GM21515 (cell line): ENCODE measurements around the gene SDCBP2.

Source experiments
- ATAC-seq: cut with Tn5 transposase; IDR thresholded peaks from one replicate; pipeline ENCODE4 v1.9.1; 2021; ENCODE audit not compliant: unreplicated experiment

The SDCBP2 gene

DNA sequence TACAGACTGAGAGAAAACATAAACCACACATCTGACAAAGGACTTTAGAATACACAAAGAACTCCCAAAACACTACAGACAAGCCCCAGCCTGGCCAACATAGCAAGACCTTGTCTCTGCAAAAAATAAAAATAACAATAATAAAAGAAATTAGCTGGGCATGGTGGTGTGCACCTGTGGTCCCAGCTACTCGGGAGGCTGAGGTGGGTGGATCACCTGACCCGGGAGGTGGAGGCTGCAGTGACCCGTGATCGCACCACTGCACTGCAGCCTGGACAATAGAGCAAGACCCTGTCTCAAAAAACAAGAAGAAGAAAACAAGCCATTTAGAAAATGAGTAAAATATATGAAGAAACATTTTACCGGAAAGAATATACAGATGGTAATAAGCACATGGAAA lies 13.1 kb downstream of the SDCBP2 start:
- ATAC-seq = no peak

DNA sequence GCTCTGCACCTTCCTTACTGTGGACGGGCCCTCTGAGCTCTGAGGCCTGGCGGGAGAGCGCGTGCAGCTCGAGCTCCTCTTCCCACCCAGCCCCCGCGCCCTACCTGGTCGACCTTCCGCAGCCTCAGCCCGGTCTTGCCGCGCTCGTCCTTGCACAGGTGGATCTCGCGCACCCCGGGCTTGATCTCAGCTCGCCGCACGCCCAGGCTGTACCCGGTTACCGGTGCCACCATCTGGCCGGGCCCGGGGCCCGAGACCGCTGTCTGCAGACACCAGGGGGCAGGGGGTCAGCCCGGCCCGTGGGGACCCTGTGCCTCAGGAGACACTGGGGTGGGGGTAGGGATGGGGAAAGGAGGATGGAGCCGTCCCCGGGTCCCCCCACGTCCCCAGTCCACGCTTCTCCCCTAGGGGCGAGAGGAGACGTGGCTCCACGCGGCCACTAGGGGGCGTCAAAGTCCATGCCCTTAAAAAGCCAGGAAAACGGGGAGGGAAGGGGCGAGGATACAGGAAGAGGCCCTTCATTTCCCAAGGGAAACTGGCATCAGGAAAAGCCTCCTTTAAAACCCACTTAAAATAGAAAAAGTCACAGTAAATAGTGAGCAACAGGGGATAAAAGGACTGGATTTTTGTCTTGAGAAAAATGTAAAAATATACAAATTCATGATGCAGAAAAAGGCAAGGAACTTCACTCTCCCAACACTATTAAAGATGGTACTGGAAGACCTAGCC lies 15.5 kb downstream of the SDCBP2 start:
- no peak for ATAC-seq

DNA sequence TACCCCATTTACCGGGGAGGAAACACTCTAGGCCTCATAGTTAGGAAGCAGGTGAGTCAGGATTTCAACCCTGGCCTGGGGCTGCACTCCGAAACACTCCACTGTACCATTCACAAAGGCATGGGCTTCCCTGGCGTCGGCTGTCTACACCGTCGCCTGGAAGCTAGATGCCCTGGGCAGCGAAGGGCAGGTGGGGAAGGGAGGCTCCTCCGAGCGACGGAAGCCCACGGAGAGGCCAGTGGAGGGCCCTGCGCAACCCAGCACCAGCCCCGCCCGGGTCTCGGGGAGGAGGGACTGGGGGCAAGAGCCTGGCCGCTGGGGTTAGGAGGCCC lies 16.1 kb downstream of the SDCBP2 start:
- no peak for ATAC-seq

DNA sequence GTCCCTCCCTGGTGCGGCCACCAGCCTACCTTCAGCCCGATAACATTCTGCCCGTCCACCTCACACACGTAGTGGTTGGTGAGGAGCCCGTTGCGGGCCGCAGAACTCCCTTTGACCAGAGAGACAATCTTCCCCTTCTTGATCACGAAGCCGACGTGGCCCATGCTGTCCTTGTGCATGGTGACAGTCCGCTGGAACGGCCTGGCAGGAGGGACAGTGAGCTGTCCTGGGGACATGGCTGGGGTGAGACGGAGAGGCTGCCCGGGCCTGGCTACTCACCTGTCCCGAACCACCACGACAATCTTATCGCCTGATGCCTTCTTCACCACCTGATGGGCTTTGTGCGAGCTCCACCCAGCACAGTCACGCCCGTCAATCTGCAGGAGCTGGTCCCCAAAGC lies 16.6 kb downstream of the SDCBP2 start:
- no peak for ATAC-seq

DNA sequence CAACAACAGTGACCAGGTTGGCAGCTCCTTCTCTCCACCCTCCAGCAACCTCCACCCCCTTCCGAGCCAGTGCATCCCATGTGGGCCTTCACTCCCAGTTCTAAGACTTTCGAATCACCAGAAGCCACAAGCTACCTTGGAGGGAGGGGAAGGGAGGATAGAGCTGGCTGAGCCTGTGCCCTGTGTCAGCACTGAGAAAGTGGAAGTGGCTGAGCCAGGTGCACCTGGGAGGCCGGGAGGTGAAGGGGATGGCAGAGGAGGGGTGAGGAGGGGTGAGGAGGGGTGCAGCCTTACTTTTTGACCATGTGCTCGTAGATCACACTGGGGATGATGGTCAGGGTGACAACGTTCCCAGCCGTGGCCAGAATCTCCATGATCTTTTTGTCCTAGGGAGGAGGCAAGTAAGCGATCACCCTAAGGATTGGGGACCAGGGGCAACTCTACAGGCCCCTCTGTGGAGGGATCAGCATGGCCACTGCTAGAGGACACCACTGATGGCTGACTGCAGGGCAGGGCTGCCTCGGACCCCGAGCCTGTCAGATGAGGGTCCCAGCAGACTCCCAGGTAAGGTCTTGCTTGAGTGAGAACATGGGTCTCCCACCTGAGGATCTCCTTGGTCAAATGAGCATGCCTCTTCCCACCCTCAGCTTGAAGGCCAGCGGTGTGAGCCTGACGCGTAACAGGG lies 18.3 kb downstream of the SDCBP2 start:
- ATAC-seq = no peak

DNA sequence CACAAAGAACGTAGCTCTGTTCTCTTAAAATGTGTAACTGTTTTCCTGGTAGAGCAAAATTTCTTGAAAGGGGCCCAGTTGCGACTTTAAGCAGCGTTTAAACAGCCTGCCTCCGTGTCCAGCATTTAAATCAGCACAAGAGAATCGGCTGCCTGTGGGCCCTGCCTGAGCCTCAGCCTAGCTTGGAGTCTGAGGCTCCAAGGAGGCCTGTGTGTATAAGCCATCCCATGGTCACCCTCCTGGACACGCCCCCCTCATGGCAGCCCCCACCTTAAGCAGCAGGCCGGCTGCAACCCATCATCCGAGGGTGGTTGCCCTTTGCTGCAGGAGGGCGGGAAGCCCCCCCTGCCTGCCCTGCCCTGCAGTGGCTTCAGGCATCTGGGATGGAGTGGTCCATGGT lies 18.9 kb downstream of the SDCBP2 start:
- no peak for ATAC-seq

DNA sequence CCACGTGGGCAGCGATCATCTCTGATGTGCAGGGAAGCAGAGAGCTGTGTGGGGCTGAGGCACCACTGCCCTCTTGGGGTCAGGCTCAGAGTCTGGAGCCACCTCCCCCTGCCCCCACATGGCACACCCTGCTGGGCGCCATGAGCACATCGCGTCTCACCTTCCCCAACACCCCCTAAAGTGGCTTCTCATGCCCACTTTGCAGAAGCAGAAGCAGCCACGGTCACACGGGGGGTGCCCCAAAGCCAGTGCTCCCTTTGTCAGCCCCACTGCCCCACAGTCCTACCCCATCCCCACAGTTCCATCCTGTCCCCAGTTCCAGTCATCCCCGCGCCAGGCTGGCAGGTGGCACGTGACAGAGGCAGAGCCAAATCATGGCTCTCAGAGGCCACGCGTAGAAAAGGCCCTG lies 19.5 kb downstream of the SDCBP2 start:
- ATAC-seq = no peak

DNA sequence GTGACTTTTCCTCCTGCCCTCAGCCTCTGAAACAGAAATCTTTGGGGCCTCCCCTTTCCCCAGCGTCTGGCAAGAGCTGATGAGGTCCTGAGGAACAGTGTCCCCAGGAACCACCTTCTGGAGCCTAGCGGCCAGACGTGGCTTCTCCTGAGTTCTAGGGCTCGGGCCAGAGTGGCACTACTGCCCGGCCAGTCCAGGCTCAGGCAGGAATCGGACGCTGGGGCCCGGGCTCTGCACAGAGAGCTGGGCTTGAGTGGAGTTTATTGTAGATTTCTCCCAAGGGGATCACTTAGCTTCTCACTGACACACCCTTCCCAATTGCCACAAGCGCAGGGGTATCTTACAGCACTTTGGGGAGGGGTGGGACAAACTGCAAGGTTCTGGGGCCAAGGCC lies 20.2 kb downstream of the SDCBP2 start:
- no peak for ATAC-seq

DNA sequence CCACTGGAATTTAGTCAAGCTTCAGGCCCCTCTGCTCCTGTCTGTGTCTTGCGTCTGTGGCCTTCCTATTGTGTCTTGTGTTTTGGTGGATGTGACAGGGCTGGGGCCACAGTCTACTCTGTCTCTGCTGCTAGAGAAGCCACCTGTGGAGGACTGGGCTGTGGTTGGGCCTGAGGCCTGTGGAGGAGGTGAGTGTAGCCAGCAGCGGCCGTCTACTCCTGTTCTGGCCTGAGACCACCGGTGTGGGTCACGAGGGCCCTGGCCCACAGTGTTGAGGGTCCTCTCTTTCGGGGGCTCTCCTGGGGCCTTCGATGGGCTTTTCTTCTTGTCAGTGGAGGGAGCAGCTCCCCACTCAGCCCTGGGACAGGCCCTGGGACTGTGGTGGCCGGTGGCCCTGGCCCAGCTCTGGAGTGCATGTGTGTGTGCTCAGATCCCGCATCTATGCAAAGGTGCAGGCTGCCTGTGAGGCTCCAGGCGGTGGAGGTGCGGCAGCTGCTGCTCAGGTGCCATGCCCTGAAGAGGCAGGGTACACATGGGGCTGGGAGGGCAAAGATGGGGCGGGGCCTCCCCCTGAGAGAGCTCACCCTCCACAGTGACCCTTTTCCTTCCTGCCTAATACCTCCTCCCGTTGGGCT lies 20.8 kb downstream of the SDCBP2 start:
- no peak for ATAC-seq

DNA sequence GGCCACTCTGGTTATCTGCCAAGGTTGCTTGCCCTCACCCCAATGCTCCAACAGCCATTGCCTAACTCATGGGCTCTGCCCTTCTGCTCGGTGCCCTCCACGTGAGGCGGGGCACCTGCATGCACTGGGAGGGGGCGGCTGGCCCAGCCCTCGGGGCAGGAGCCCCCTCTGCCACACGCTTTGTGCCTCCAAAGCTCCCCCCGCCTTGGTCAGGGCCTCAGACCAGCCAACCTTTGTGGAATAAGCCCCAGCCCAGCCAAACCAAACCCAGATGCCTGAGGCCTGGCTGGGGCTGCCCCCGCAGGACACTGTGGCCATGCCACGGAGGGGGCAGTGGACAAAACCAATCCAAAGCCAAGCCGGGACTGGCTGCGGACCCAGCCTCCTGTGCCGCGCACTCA lies 21.4 kb downstream of the SDCBP2 start:
- no peak for ATAC-seq

DNA sequence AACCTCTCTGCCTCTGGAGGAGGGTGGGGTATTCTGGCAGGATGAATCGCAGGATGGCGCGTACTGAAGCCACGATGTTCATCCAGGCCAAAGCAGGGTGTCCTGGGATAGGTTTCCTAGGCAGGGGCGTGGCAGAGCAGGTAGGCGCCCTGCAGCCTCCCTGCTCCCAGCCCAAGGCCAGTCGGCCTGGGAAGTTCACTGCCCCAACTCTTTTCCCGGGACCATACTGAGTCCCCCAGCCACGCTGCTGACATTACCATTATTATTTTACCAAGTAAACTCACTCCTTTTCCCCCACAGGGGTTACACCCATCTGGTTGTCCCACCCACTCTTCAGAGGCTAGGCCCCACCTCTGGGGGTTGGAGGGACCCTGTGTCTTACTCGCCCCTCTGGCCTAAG lies 21.8 kb downstream of the SDCBP2 start:
- ATAC-seq = no peak

DNA sequence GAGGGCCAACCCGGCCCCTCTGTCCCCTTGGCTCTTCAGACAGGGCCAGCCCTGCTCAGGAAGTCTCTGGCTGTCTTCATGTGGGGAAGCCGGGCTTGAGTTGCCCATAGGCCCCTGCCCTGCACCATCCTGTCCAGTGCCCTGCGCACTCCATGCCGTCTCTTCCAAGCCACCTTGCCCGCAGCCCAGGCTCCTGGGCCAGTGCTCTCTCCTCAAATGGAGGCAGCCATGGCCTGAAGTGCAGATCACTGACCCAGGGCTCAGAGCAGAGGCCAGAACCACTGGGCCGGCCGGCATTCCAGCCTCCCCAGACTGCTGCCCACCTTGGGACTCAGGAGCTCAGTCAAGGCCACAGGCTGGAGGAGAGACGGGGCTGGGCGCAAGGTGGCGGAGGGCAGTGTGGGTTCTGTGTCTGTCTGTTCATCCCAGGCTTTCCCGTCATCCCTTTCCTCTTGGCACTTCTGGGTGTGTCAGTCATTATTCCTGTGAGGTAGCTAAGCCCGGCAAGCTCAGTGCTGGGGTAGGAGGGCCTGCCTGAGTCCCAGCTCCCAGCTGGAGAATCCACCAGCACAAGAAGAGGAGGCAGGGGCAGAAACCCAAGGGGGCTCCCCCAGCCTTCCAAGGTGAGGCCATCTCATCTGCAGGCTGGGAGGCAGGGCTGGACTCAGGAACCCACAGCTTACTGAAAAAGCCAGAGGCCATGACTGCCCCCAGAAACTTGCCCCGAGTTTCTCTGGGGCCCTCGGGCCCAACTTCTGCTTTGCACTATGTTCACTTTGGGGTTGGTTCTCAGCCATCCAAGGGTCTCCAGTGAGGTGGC lies 22.4 kb downstream of the SDCBP2 start:
- ATAC-seq = no peak

DNA sequence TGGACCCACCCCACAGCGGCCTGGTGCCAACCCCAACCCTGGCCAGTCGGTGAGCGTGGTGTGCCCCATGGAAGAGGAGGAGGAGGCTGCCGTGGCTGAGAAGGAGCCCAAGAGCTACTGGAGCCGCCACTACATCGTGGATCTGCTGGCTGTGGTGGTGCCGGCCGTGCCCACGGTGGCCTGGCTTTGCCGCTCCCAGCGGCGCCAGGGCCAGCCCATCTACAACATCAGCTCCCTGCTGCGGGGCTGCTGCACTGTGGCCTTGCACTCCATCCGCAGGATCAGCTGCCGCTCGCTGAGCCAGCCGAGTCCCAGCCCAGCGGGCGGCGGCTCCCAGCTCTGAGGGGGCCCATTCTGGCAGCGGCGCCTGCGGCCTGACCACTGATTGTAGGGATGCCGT lies 23.2 kb downstream of the SDCBP2 start:
- no peak for ATAC-seq

DNA sequence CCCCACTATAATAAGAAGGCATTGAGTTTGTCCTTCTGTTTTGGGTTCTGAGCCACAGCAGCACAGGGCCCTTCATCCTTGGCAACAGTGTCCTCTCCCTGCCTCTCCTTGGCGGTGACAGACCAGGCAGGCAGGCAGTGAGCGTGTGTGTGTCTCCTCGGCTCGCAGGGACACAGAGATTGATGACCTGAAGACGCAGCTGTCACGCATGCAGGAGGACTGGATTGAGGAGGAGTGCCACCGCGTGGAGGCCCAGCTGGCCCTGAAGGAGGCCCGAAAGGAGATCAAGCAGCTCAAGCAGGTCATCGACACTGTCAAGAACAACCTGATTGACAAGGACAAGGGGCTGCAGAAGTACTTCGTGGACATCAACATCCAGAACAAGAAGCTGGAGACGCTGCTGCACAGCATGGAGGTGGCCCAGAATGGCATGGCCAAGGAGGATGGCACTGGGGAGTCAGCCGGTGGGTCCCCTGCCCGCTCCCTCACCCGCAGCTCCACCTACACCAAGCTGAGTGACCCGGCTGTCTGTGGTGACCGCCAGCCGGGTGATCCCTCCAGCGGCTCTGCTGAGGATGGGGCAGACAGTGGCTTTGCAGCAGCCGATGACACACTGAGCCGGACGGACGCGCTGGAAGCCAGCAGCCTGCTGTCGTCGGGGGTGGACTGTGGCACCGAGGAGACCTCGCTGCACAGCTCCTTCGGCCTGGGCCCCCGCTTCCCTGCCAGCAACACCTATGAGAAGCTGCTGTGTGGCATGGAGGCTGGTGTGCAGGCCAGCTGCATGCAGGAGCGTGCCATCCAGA lies 24.0 kb downstream of the SDCBP2 start:
- ATAC-seq = no peak

DNA sequence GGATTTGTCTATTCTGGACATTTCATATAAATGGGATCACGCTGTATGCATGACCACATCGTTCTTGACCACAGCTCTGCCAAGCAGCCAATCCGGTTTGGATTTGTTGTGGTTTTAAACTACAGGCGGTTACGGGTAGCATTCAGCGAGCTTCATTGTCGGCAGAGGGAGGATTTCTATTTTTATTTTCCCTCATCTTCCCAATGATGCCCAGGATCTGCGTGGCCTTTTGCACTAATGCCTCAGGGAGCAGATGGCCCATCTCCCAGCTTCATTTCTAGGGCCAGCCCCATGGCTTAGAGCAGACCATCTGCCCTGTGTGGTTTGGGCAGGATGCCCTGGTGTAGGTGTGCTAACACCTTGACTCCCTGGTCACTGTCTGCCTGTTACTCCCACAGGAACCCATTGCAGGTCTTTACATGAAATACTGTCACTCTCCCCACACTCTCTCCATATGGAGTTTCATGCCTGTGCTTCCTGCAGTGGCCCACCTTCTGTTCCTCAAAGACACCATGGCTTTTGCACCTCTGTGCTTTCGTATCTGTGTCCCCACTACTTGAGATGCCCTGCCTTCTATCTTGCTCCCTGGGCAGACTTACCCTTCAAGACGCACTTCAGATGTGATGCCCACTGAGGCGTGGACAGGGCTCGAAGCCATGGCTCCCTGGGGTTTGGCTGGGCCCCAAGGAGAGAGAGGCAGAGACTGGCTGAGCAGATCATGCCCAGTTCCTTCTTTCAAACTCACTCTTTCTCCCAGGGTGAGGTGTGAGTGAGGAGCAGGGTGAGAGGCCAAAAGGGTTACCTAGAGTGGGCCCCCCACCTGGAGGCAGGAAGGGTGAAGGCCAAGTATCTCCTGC lies 26.0 kb downstream of the SDCBP2 start:
- ATAC-seq = no peak

DNA sequence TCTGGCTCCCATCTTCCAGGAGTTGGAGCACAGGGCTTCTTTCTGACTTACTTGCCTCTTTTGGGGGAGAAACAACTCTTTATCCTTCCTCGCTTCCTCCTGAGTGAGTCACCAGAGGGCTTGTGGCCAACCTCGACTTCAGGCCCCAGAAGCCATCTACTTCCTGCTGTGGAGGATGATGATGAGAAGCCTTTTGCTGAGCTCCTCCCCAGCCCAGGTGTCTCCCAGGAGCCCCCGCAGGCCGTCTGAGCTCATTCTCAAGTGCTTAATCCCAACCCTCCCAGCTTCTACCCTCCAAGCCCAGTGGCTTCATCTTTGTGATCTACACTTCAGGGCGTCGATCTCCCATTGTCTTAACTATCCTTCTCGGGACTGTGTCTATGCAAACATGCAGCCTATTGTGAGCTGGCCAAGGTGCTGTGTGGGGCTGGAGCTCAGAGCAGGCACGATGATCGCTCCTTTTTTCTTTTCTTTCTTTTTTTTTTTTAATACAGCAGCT lies 27.9 kb downstream of the SDCBP2 start:
- no peak for ATAC-seq

DNA sequence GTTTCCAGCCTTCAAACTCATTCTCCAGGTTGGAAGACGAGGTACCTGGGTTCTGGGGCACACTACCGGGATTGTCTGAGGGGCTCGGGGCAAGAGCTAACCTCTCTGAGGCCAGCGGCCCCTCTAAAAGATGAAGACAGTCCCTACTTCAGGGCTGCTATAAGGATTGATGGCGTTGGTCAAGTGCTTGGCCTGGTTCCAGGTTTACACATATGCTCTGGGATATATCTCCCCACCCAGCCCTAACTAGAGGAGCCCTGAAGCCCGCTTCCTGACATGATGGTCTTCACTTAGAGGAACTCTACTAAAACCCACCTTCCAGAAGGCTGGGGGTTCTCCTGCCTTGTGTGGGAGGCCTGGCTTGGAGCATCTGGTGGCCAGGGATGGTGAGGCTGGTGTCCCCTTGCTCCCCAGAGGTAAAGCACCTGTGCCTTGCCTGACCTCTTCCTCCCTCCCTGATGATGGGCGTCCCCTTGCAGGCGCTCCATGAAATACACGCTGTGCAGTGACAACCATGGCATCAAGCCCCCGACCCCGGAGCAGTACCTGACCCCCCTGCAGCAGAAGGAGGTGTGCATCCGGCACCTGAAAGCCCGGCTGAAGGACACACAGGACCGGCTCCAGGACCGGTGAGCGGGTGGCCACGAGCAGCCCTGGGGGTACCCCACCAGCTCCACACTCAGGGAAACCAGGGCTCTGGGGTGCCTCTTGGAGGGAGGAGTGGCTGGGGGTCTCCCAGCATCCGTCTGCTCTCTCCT lies 28.7 kb downstream of the SDCBP2 start:
- no peak for ATAC-seq

DNA sequence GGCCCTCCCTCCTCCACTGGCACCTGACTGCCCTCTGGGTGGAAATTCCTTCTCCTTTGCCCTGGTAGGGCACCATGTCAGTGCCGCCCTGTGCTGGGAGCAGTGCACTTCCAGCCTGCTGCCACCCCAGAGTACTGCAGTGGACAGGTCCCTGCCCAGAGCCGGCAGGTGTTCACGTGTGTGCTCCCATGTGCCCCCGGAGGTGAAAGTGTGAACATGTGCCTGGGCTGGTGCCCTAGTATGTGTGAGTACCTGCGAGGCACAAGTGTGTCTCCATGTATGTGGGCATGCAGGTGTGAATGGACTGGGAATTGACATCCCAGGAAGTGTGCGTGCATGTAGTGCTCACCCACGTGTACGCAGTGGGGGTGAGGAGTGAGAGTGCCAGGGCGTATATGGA lies 29.4 kb downstream of the SDCBP2 start:
- ATAC-seq = no peak

DNA sequence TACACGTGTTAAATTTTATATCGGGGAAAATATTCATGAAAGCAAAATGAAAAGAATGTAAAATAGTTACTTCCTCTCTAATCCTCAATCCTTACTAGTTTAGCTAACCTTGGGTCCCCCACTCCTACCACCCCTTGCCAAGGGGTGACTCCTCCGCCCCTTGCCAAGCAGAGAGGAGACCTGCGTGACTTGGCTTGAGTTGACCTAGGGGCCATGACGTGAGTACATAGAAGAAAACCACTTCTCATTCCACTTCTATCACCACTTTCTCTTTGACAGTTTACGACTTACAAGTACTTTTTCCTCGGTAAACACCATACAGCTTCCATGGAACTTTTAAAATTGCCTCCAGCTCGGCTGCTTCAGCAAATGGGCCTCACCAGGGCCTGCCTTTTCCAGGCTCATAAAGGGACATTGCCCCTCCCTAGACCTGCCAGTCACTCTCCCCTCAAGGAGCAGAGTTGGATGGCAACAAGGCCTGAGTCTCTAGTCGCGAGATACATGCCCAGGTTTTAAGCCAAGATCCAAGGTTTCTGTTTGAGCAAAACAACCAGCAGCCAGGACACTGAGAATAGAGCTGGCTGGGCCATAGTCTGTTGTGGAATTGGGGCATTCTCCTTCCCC lies 29.9 kb downstream of the SDCBP2 start:
- no peak for ATAC-seq
